ENCODE results near the gene GDPD5.
A peak's percentile ranks its signal among the peaks of the same experiment; 100 is the strongest.

Gene GDPD5

GRCh38 chr11:75525433-75526191, at the start of gene GDPD5:
GDPD5 (minus strand) TSS chr11:75525941; CDS start chr11:75477735, 48,206 bp downstream.
- peak; percentile 91 for DNase-seq (ENCODE audit: low spot score)

GRCh38 chr11:75574698-75575602, 49.2 kb upstream of the GDPD5 start:
- DNase-seq (ENCODE audit: low spot score) = no peak

- no peak for DNase-seq (ENCODE audit: low spot score)
Measured at GRCh38 chr11:75572744-75573143, 47.0 kb upstream of the GDPD5 start.

- no peak for DNase-seq (ENCODE audit: low spot score)
Measured at GRCh38 chr11:75571625-75572024, 45.9 kb upstream of the GDPD5 start.

- no peak for DNase-seq (ENCODE audit: low spot score)
Measured at GRCh38 chr11:75570559-75571139, 44.9 kb upstream of the GDPD5 start.

- DNase-seq (ENCODE audit: low spot score) = no peak
Measured at GRCh38 chr11:75568616-75569219, 43.0 kb upstream of the GDPD5 start.

GRCh38 chr11:75567971-75568370, 42.2 kb upstream of the GDPD5 start:
- no peak for DNase-seq (ENCODE audit: low spot score)

- DNase-seq (ENCODE audit: low spot score) = no peak
Measured at GRCh38 chr11:75566763-75567279, 41.1 kb upstream of the GDPD5 start.

GRCh38 chr11:75565916-75566762, 40.4 kb upstream of the GDPD5 start:
- DNase-seq (ENCODE audit: low spot score) = no peak

GRCh38 chr11:75565221-75565814, 39.6 kb upstream of the GDPD5 start:
- DNase-seq (ENCODE audit: low spot score) = no peak

- DNase-seq (ENCODE audit: low spot score) = peak; percentile 78
Measured at GRCh38 chr11:75563978-75564552, 38.3 kb upstream of the GDPD5 start.

GRCh38 chr11:75563501-75563977, 37.8 kb upstream of the GDPD5 start:
- DNase-seq (ENCODE audit: low spot score) = no peak

GRCh38 chr11:75562836-75563484, 37.2 kb upstream of the GDPD5 start:
- peak; percentile 79 for DNase-seq (ENCODE audit: low spot score)

GRCh38 chr11:75562048-75562835, 36.5 kb upstream of the GDPD5 start, which contains the start of gene SERPINH1:
SERPINH1 (plus strand) TSS chr11:75562253; CDS start chr11:75566350, 4,097 bp downstream.
- peak; percentile 93 for DNase-seq (ENCODE audit: low spot score)

GRCh38 chr11:75561426-75562047, 35.8 kb upstream of the GDPD5 start:
- no peak for DNase-seq (ENCODE audit: low spot score)

- no peak for DNase-seq (ENCODE audit: low spot score)
Measured at GRCh38 chr11:75560644-75561043, 34.9 kb upstream of the GDPD5 start.

- DNase-seq (ENCODE audit: low spot score) = peak; percentile 78
Measured at GRCh38 chr11:75558939-75559843, 33.5 kb upstream of the GDPD5 start.
